A549 treated with AZD9567 at 1 μM for 4 hours (cell line): ENCODE measurements around the gene GCDH. TPM values are rescaled to one million over a fixed set of nuclear protein-coding genes. Genes with fewer than 3 reads are reported as not detected.

Source experiments
- total RNA-seq: library from RNA; stranded (reverse); fragments of 200-300 nt; extraction: Qiagen RNA extraction; gene quantifications from 5 replicates; pipeline ENCODE4 v1.2.3, GENCODE V29; 2022; ENCODE audit not compliant: insufficient read depth

GCDH gene
- total RNA-seq: 9.2 to 21.4 TPM (median 9.9 TPM) in 5 replicates

DNA sequence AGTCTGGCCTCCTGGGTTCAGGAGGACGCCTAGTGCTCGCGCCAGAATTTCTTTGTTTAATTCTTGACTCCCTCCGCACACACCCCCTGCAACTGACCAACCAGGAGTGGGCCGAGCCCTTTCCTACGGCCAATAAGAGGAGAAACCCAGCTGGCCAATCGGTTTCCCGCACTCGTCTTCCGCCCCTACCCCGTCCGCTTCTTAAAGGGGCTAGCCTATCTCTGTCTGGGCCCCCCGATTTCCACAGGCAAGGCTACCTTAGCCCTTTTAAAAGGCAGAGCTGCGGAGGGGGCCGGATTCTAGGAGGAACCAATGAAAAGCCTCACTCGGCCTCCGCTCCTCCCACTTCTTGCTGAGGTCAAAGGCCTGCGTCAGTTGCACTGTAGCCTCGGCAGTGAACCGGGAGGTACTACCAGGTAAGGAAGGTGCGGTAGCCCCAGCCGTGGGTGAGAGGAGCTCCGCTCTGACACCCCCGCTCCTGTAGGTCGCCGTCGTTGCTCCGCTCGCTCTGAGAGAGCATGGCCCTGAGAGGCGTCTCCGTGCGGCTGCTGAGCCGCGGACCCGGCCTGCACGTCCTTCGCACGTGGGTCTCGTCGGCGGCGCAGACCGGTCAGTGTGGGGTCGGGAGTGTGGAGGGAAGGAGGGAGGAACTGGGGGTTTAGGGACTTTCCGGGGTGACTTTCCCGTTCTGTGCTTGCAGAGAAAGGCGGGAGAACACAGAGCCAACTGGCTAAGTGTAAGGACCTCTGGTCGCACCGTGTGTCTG lies at the start of gene GCDH:
Gene GCDH, plus strand, starts transcription at position 374 of the 766 bp plus-strand sequence. Its CDS starts 145 bp downstream, at position 519.

DNA sequence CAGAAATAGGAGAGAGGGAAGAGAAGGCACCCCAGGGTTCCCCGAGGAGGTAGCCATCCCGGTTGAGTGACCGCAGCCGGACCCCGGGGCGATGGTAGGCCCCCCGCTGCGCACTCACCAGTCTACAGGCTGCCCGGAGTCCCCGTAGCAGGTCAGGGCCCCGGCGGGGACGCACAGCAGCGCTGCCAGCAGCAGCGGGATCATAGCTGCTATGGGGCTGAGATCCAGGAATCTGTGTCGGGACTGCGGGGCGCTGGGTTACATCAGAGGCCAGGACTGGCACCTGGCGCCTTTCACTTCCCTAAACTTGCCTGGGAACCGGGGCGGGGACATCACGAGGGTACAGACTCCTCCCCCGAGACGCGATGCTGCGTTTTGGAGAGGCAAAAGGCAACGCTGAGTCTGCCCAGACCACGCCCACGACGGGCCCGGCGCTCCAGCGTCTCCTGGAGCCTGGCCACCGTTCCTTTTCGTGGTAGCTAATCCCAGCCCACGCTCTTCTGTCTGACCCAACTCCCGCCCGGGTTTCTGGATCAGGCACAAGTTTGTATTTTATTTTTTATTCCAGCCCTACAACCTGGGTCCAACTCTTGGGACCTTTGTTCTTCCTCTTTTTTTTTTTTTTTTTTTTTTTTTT lies 9.7 kb upstream of the GCDH start, which contains the start of gene DNASE2:
Gene DNASE2, minus strand, starts transcription at position 278 of the 637 bp plus-strand sequence. Its CDS starts 74 bp downstream, at position 204.

DNA sequence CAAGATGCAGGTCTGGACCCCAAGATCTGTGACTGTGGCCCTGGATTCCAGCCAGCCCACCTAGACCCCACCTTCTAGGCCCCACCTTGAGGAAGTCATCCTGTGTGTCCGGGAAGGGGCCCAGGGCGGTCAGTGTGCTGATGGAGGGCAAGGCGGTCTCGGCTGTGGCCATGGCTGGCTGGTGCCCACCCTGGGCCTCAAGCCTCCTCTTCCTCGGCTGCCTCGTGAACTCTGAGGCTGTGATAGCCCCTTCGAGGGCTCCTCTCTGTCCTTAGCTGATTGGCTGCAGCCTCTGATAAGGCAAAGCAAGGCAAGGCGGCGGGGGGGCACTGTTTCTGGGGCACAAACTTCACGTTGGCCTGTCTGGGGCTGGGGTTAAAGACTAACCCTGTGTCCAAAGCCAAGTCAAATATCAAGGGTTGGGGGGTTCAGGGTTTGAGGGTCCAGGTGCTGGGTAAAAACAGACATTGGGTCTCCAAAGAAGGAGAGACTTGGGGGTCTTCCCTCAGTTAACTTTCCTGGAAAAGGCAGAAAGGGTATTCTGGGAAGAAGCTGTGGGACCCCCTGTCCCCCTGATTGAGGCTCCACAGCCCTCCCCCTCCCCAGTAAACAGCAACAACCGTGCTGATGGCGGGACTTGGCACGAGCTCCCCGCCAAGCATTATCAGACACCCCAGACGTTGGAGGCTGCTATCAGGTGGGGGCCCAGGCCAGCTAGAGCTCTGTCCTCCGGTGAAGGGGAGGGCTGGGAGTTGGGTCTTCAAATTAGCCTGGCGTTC lies 3.8 kb upstream of the GCDH start, which contains the start of gene KLF1:
Gene KLF1, minus strand, starts transcription at position 233 of the 779 bp plus-strand sequence. Its CDS starts 61 bp downstream, at position 172.

DNA sequence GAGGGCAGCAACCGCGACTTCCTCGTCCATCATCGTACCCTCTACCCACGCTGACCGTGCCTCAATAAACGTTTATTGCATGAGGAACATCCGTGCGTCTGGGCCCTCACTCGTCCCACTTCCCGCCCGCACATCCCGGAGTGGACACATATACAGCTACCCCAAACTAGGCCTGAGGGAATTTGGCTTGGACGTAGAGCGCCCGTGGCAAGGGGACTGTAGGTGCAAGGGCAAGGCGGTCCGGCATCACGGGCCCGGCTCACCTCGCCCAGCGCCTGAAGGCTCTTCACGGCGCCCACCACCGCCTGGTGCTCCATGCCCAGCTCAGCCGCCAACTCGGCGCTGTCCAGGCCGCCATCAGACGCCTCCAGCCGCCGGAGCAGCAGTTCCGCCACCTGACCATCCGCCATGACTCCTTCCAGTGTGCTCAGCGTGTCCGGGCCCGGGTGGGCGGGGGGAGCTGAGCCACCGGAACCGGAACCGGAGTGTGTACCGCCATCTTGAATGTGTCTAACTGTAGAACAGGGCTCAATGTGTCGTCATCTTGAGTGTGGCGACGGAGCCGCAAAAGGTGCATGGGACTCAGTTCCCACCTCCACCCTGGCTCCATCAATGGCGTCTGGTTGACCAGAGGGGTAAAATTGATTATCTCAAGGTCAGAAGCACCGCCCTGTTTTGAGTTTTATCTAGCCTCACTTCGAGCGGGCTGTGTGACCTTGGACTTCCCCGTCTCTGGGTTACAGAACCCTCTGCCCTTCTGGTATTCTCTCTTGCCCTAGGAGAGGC lies 42.5 kb downstream of the GCDH start, which contains the start of gene FARSA:
Gene FARSA, minus strand, starts transcription at position 425 of the 786 bp plus-strand sequence. Its CDS starts 15 bp downstream, at position 410.

DNA sequence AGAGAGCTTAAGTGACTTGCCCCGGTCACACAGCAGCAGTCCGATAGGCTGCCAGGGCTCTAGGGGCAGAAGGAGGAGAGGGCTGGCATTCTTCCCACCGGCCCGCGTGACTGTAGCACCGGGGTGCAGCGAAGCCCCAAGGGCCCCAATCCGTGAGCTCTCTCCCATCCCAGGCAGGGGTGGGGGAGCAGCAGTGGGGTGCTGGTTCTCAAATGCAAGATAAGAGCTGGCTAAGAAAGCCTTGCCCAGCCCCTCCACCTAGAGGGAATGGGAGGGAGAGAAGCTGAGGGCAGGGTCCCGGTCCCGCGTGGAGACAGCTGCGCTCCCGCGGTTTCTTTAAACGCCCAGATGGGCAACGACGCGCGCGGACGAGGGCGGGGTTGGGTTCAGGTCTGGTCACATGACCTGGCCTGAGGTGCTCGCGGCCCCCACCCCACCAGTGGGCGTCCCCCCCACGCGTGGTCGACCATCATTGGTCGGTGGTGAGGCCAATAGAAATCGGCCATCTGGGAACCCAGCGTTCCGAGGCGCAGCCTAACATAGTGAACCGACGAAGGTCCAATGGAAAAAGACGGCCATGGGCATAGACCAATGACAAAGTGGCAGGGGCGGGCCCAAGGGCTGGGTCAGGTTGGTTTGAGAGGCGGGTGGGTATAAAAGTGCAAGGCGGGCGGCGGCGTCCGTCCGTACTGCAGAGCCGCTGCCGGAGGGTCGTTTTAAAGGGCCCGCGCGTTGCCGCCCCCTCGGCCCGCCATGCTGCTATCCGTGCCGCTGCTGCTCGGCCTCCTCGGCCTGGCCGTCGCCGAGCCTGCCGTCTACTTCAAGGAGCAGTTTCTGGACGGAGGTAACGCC lies 47.2 kb downstream of the GCDH start, which contains the start of gene CALR:
Gene CALR, plus strand, starts transcription at position 683 of the 852 bp plus-strand sequence. Its CDS starts 71 bp downstream, at position 754.

DNA sequence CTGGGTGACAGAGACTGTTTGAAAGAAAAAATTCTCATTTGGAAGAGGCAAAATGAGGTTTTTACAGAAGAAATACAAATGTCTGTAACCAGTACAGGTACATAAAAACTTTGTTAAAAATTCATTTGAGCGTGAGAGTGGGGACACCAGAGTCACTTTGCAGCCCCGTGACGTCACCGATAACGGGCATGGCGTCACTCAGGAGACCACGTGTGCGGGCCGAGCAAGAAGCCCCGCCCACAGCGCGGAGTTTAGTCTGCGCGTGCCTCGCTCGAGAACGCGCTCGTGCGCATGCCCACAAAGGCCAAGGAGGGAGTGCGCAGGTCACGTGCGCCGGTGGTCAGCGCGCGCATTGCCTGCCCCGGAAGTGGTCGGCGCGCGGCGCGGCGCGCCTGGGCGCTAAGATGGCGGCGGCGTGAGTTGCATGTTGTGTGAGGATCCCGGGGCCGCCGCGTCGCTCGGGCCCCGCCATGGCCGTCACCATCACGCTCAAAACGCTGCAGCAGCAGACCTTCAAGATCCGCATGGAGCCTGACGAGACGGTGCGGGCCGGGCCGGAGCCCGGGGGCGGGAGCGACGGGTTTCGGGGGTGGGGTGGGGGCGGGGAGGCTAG lies 54.6 kb downstream of the GCDH start, which contains the start of gene RAD23A:
Gene RAD23A, plus strand, starts transcription at position 384 of the 613 bp plus-strand sequence. Its CDS starts 87 bp downstream, at position 471.

Other genes starting within 250 kb of the GCDH start
- gene MAN2B1, start 224.4 kb upstream of the GCDH start, total RNA-seq: 19.1 to 30.7 TPM (median 22.0 TPM) in 5 replicates
- gene WDR83, start 224.4 kb upstream of the GCDH start, total RNA-seq: 8.4 to 11.5 TPM (median 10.0 TPM) in 5 replicates
- gene DHPS, start 209.3 kb upstream of the GCDH start, total RNA-seq: 29.7 to 49.1 TPM (median 48.2 TPM) in 5 replicates
- gene GNG14, start 203.2 kb upstream of the GCDH start, total RNA-seq: not detected in 5 replicates
- 11.4 to 14.6 TPM (median 13.9 TPM) in 5 replicates for gene FBXW9, start 194.5 kb upstream of the GCDH start, total RNA-seq
- 31.3 to 35.3 TPM (median 33.6 TPM) in 5 replicates for gene TNPO2, start 167.2 kb upstream of the GCDH start, total RNA-seq
- gene TRIR, start 156.5 kb upstream of the GCDH start, total RNA-seq: 118 to 201 TPM (median 193 TPM) in 5 replicates
- 83.8 to 103 TPM (median 99.2 TPM) in 5 replicates for gene GET3, start 153.7 kb upstream of the GCDH start, total RNA-seq
- 0.59 to 1.0 TPM (median 0.79 TPM) in 4 of 5 replicates, not detected in the other for gene BEST2, start 139.4 kb upstream of the GCDH start, total RNA-seq
- gene HOOK2, start 115.6 kb upstream of the GCDH start, total RNA-seq: 9.8 to 14.0 TPM (median 12.8 TPM) in 5 replicates
- 110 to 185 TPM (median 160 TPM) in 5 replicates for gene JUNB, start 99.7 kb upstream of the GCDH start, total RNA-seq
- 0.47 to 0.91 TPM (median 0.66 TPM) in 4 of 5 replicates, not detected in the other for gene PRDX2, start 89.4 kb upstream of the GCDH start, total RNA-seq
- 9.1 to 13.7 TPM (median 11.8 TPM) in 4 of 5 replicates, not detected in the other for gene THSD8, start 89.1 kb upstream of the GCDH start, total RNA-seq
- 39.4 to 50.4 TPM (median 46.8 TPM) in 5 replicates for gene RNASEH2A, start 84.6 kb upstream of the GCDH start, total RNA-seq
- gene RTBDN, start 56.6 kb upstream of the GCDH start, total RNA-seq: 0.08 to 0.09 TPM in 2 of 5 replicates, not detected in the others
- 1.5 to 7.0 TPM (median 1.7 TPM) in 5 replicates for gene MAST1, start 52.6 kb upstream of the GCDH start, total RNA-seq
- 28.6 to 36.5 TPM (median 29.7 TPM) in 5 replicates for gene DNASE2, start 9.7 kb upstream of the GCDH start, total RNA-seq
- gene KLF1, start 4.0 kb upstream of the GCDH start, total RNA-seq: 0.05 to 0.07 TPM in 2 of 5 replicates, not detected in the others
- gene SYCE2, start 28.1 kb downstream of the GCDH start, total RNA-seq: 0.25 to 1.8 TPM (median 0.42 TPM) in 5 replicates
- 60.5 to 80.0 TPM (median 74.4 TPM) in 5 replicates for gene FARSA, start 42.6 kb downstream of the GCDH start, total RNA-seq
- 481 to 566 TPM (median 518 TPM) in 5 replicates for gene CALR, start 47.4 kb downstream of the GCDH start, total RNA-seq
- 73.1 to 82.3 TPM (median 81.9 TPM) in 5 replicates for gene RAD23A, start 54.7 kb downstream of the GCDH start, total RNA-seq
- gene GADD45GIP1, start 66.1 kb downstream of the GCDH start, total RNA-seq: 20.6 to 55.7 TPM (median 51.6 TPM) in 5 replicates
- 0.03 to 0.07 TPM (median 0.06 TPM) in 3 of 5 replicates, not detected in the others for gene DAND5, start 78.4 kb downstream of the GCDH start, total RNA-seq
- 3.6 to 4.3 TPM (median 3.8 TPM) in 5 replicates for gene NFIX, start 104.3 kb downstream of the GCDH start, total RNA-seq
- gene LYL1, start 211.7 kb downstream of the GCDH start, total RNA-seq: 0.56 to 0.92 TPM (median 0.70 TPM) in 4 of 5 replicates, not detected in the other
- 34.6 to 44.3 TPM (median 38.0 TPM) in 5 replicates for gene TRMT1, start 225.6 kb downstream of the GCDH start, total RNA-seq
- 33.2 to 43.4 TPM (median 39.4 TPM) in 5 replicates for gene NACC1, start 227.1 kb downstream of the GCDH start, total RNA-seq